GM23338 (cell line): Measurements from ENCODE around the gene NR2C1. TPM values are rescaled to one million over a fixed set of nuclear protein-coding genes. Genes with fewer than 3 reads are reported as not detected.

Experiments
- ATAC-seq: fragments of 200-7000 bp; cut with Tn5 transposase; 3 replicates; pipeline ENCODE4 v1.9.1; 2020
- DNase-seq: peaks from one replicate; pipeline ENCODE4 v3.0.0-alpha.2; 2015; ENCODE audit warnings: low spot score
- H2AFZ ChIP-seq: fragments of 200-600 bp; sonication (generic); 2 replicates; pipeline ENCODE4 v1.8.0; 2016; ENCODE audit warnings: antibody characterized with exemption, mild to moderate bottlenecking, moderate library complexity
- H3F3A ChIP-seq: fragments of 200-600 bp; sonication (generic); replicated peaks from 2 replicates; pipeline ENCODE4 v1.8.0; 2017; ENCODE audit warnings: antibody characterized with exemption, mixed run types, low read depth
- H3K27ac ChIP-seq: fragments of 200-600 bp; sonication (generic); 2 replicates; pipeline ENCODE4 v1.6.1; 2016; ENCODE audit warnings: low read depth
- H3K27me3 ChIP-seq: fragments of 200-600 bp; sonication (generic); 2 replicates; pipeline ENCODE4 v1.8.0; 2016; ENCODE audit warnings: mild to moderate bottlenecking, mixed run types, moderate library complexity; ENCODE audit not compliant: insufficient read depth
- H3K36me3 ChIP-seq: fragments of 200-600 bp; sonication (generic); 2 replicates; pipeline ENCODE4 v1.8.0; 2016; ENCODE audit warnings: mild to moderate bottlenecking; ENCODE audit not compliant: insufficient read depth
- H3K4me1 ChIP-seq: fragments of 200-600 bp; sonication (generic); 2 replicates; pipeline ENCODE4 v1.8.0; 2016; ENCODE audit warnings: mild to moderate bottlenecking, moderate library complexity; ENCODE audit not compliant: insufficient read depth
- H3K4me2 ChIP-seq: fragments of 200-600 bp; sonication (generic); 2 replicates; pipeline ENCODE4 v1.7.1; 2017; ENCODE audit warnings: mixed run types
- H3K4me3 ChIP-seq: fragments of 200-600 bp; sonication (generic); 2 replicates; pipeline ENCODE4 v1.6.1; 2016; ENCODE audit warnings: mixed run types
- H3K79me2 ChIP-seq: fragments of 200-600 bp; sonication (generic); replicated peaks from 2 replicates; pipeline ENCODE4 v1.8.0; 2017; ENCODE audit warnings: mild to moderate bottlenecking; ENCODE audit not compliant: insufficient read depth
- H3K9me2 ChIP-seq: fragments of 200-600 bp; sonication (generic); 2 replicates; pipeline ENCODE4 v1.8.0; 2017; ENCODE audit not compliant: insufficient read depth
- H4K20me1 ChIP-seq: fragments of 200-600 bp; sonication (generic); replicated peaks from 2 replicates; pipeline ENCODE4 v1.8.0; 2017; ENCODE audit warnings: mild to moderate bottlenecking; ENCODE audit not compliant: insufficient read depth
- H3K27ac Mint-ChIP-seq: 2 replicates; pipeline ENCODE4 v1.8.0; 2020; ENCODE audit warnings: inconsistent platforms, mild to moderate bottlenecking, moderate library complexity, mixed read lengths
- H3K27me3 Mint-ChIP-seq: 3 replicates; pipeline ENCODE4 v1.8.0; 2022; ENCODE audit warnings: low read depth, mild to moderate bottlenecking, moderate library complexity, mixed read lengths, inconsistent platforms; ENCODE audit not compliant: insufficient read depth, poor library complexity
- H3K36me3 Mint-ChIP-seq: 3 replicates; pipeline ENCODE4 v1.8.0; 2021; ENCODE audit warnings: low read depth, mild to moderate bottlenecking, inconsistent platforms, moderate library complexity, mixed read lengths
- H3K4me1 Mint-ChIP-seq: 3 replicates; pipeline ENCODE4 v1.8.0; 2020; ENCODE audit warnings: mild to moderate bottlenecking, inconsistent platforms, mixed read lengths
- H3K4me3 Mint-ChIP-seq: 3 replicates; pipeline ENCODE4 v1.8.0; 2021; ENCODE audit warnings: moderate library complexity, mild to moderate bottlenecking, inconsistent platforms, mixed read lengths
- H3K9me3 Mint-ChIP-seq: 3 replicates; pipeline ENCODE4 v1.8.0; 2020; ENCODE audit warnings: moderate library complexity, mild to moderate bottlenecking, inconsistent platforms, mixed read lengths
- CREB1 ChIP-seq: fragments of 250-450 bp; sonication (Bioruptor Pico); IDR thresholded peaks from 2 replicates; pipeline ENCODE4 v1.5.0; 2020; ENCODE audit warnings: low read depth, mild to moderate bottlenecking, moderate library complexity
- CTCF ChIP-seq, 2 experiments: fragments of 200-600 bp in 1 of 2; sonication (generic) in 1 of 2; conservative IDR thresholded peaks; 2 replicates each; pipeline versions ENCODE4 v1.5.1 to v1.6.1; 2016 to 2017; ENCODE audit warnings: antibody characterized with exemption in 2 of 2, low read depth in 2 of 2, mild to moderate bottlenecking in 2 of 2, moderate library complexity in 1 of 2
- EZH2 ChIP-seq: fragments of 200-600 bp; sonication (generic); IDR thresholded peaks from one replicate; pipeline ENCODE4 v1.8.0; 2017; ENCODE audit warnings: antibody characterized with exemption, mild to moderate bottlenecking, low read depth; ENCODE audit not compliant: unreplicated experiment
- EZH2phosphoT487 ChIP-seq: fragments of 200-600 bp; sonication (generic); IDR thresholded peaks from one replicate; pipeline ENCODE4 v1.8.1; 2018; ENCODE audit warnings: antibody characterized with exemption; ENCODE audit not compliant: unreplicated experiment
- JUNB ChIP-seq: IDR thresholded peaks from one replicate; pipeline ENCODE4 v1.6.1; 2016; ENCODE audit warnings: antibody characterized with exemption; ENCODE audit not compliant: unreplicated experiment
- NANOG ChIP-seq: IDR thresholded peaks from 2 replicates; pipeline ENCODE4 v1.6.1; 2016; ENCODE audit warnings: antibody characterized with exemption, borderline replicate concordance
- POLR2AphosphoS5 ChIP-seq: IDR thresholded peaks from 2 replicates; pipeline ENCODE4 v1.6.1; 2016; ENCODE audit warnings: antibody characterized with exemption, low read depth
- STAT1 ChIP-seq: IDR thresholded peaks from one replicate; pipeline ENCODE4 v1.6.1; 2016; ENCODE audit warnings: antibody characterized with exemption; ENCODE audit not compliant: unreplicated experiment
- ZNF114 ChIP-seq: fragments of 250-450 bp; sonication (Bioruptor Pico); IDR thresholded peaks from 2 replicates; pipeline ENCODE4 v1.5.0; 2020; ENCODE audit warnings: mild to moderate bottlenecking, moderate library complexity
- ZNF331 ChIP-seq: fragments of 250-450 bp; sonication (Bioruptor Pico); IDR thresholded peaks from 2 replicates; pipeline ENCODE4 v1.5.0; 2020; ENCODE audit warnings: low read depth, mild to moderate bottlenecking, moderate library complexity
- ZNF462 ChIP-seq: fragments of 250-450 bp; sonication (Bioruptor Pico); IDR thresholded peaks from 2 replicates; pipeline ENCODE4 v1.5.0; 2020; ENCODE audit warnings: mild to moderate bottlenecking, moderate library complexity
- long read RNA-seq: library from polyadenylated mRNA; unstranded; transcript quantifications from one replicate; pipeline ENCODE4 v2.0.0, GENCODE V29; 2020; ENCODE audit not compliant: unreplicated experiment
- polyA plus RNA-seq: library from polyadenylated mRNA; unstranded; fragments of >200 nt; fragmentation: Nextera tagmentation; extraction: Ambion mirVana; gene quantifications from 2 replicates; pipeline ENCODE4 v1.2.1, GENCODE V29; 2016
- total RNA-seq: library from RNA; depleted of rRNA; stranded (reverse); fragments of >200 nt; shearing (Covaris generic); gene quantifications from 2 replicates; pipeline ENCODE4 v1.2.3, GENCODE V29; 2014; rRNA removed
- TF ChIP-seq, protein P1 (sequence below): IDR thresholded peaks from one replicate; pipeline ENCODE4 v1.6.1; 2018; ENCODE audit warnings: antibody characterized with exemption; ENCODE audit not compliant: unreplicated experiment
- TF ChIP-seq, protein P2 (sequence below): IDR thresholded peaks from 2 replicates; pipeline ENCODE4 v1.6.1; 2016; ENCODE audit warnings: antibody characterized with exemption

The NR2C1 gene
- total RNA-seq (31.5 and 41.1 TPM in 2 replicates), polyA plus RNA-seq (38.6 and 45.3 TPM in 2 replicates)
- long read RNA-seq, full-length matches to known transcripts, result 3 of 15 reads
- long read RNA-seq, partial matches to known transcripts, result 3 of 15 reads
- long read RNA-seq, other reads (novel, unspliced or antisense), result 9 of 15 reads

GRCh38 chr12:95072900-95073697 is at the start of gene NR2C1:
Gene NR2C1 (minus strand): TSS chr12:95073618. CDS start chr12:95067384, 6,234 bp downstream.
- Histone ChIP-seq H3K4me3 (peak within 1 kb of the TSS; percentile 98), H3K27ac (peak within 1 kb of the TSS; percentile 90), H3F3A (no peaks in the 10 kb centered on the region), H2AFZ (peak within 1 kb of the TSS; percentile 95), H3K27me3 (no peaks in the 10 kb centered on the region), H3K4me1 (no peaks in the 10 kb centered on the region), H3K79me2 (peaks cover 47% of the 10 kb centered on the region), H3K4me2 (peak within 1 kb of the TSS; percentile 92), H4K20me1 (peaks cover 18% of the 10 kb centered on the region), H3K9me2 (no peaks in the 10 kb centered on the region), H3K36me3 (no peaks in the 10 kb centered on the region)
- Mint-ChIP-seq H3K27ac (peak within 1 kb of the TSS; percentile 87), H3K4me1 (peaks cover 2% of the 10 kb centered on the region; the same call in 2 of the 3 replicates), H3K4me3 (peak within 1 kb of the TSS; percentile 90), H3K9me3 (no peaks in the 10 kb centered on the region), H3K27me3 (peaks cover 4% of the 10 kb centered on the region), H3K36me3 (peaks cover 1% of the 10 kb centered on the region; the same call in 1 of the 3 replicates)
- DNase-seq (peak; percentile 98), ATAC-seq (peak; percentile 93)
- TF ChIP-seq POLR2AphosphoS5 (peak; percentile 70), ZNF331 (CRISPR knock-in tag) (no peak), NANOG (no peak), ZNF114 (CRISPR knock-in tag) (no peak), EZH2phosphoT487 (no peak), CTCF (conservative IDR thresholded peaks at IDR 0.05; ENCODE audit: low read depth in 2 of 2) (no peak), ZNF462 (no peak), CREB1 (CRISPR knock-in tag) (peak; percentile 89), EZH2 (no peak), STAT1 (no peak), JUNB (no peak)
- TF ChIP-seq, protein P1, sequence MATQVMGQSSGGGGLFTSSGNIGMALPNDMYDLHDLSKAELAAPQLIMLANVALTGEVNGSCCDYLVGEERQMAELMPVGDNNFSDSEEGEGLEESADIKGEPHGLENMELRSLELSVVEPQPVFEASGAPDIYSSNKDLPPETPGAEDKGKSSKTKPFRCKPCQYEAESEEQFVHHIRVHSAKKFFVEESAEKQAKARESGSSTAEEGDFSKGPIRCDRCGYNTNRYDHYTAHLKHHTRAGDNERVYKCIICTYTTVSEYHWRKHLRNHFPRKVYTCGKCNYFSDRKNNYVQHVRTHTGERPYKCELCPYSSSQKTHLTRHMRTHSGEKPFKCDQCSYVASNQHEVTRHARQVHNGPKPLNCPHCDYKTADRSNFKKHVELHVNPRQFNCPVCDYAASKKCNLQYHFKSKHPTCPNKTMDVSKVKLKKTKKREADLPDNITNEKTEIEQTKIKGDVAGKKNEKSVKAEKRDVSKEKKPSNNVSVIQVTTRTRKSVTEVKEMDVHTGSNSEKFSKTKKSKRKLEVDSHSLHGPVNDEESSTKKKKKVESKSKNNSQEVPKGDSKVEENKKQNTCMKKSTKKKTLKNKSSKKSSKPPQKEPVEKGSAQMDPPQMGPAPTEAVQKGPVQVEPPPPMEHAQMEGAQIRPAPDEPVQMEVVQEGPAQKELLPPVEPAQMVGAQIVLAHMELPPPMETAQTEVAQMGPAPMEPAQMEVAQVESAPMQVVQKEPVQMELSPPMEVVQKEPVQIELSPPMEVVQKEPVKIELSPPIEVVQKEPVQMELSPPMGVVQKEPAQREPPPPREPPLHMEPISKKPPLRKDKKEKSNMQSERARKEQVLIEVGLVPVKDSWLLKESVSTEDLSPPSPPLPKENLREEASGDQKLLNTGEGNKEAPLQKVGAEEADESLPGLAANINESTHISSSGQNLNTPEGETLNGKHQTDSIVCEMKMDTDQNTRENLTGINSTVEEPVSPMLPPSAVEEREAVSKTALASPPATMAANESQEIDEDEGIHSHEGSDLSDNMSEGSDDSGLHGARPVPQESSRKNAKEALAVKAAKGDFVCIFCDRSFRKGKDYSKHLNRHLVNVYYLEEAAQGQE, result no peak
- TF ChIP-seq, protein P2, sequence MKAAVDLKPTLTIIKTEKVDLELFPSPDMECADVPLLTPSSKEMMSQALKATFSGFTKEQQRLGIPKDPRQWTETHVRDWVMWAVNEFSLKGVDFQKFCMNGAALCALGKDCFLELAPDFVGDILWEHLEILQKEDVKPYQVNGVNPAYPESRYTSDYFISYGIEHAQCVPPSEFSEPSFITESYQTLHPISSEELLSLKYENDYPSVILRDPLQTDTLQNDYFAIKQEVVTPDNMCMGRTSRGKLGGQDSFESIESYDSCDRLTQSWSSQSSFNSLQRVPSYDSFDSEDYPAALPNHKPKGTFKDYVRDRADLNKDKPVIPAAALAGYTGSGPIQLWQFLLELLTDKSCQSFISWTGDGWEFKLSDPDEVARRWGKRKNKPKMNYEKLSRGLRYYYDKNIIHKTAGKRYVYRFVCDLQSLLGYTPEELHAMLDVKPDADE, result no peak; the same call in 1 of the 2 replicates
